ENCODE measurements around the gene GRM2.

DNA sequence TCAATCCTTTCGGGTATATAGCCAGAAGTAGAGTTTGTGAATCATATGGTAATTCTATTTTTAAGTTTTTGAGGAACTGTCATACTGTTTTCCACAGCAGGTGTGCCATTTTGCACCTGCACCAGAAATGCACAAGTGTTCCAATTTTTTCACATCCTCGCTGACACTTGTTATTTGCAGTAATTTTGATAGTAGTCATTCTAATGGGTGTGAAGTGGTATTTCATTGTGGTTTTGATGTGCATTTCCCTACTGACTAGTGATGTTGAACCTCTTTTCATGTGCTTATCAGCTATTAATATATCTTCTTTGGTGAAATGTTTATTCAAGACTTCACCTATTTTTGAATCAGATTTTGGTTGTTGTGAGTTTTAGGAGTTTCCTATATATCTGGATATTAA is 29.1 kb downstream of the GRM2 start:
- TF ChIP-seq, protein P1, sequence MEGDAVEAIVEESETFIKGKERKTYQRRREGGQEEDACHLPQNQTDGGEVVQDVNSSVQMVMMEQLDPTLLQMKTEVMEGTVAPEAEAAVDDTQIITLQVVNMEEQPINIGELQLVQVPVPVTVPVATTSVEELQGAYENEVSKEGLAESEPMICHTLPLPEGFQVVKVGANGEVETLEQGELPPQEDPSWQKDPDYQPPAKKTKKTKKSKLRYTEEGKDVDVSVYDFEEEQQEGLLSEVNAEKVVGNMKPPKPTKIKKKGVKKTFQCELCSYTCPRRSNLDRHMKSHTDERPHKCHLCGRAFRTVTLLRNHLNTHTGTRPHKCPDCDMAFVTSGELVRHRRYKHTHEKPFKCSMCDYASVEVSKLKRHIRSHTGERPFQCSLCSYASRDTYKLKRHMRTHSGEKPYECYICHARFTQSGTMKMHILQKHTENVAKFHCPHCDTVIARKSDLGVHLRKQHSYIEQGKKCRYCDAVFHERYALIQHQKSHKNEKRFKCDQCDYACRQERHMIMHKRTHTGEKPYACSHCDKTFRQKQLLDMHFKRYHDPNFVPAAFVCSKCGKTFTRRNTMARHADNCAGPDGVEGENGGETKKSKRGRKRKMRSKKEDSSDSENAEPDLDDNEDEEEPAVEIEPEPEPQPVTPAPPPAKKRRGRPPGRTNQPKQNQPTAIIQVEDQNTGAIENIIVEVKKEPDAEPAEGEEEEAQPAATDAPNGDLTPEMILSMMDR (IDR thresholded peaks at IDR 0.05), result no peak
- no peak for TF ChIP-seq POLR2A (IDR thresholded peaks at IDR 0.05)
